Right renal cortex interstitium (tissue), 3 donors: ENCODE data around the gene KLHL17. TPM values are rescaled to one million over a fixed set of nuclear protein-coding genes. Genes with fewer than 3 reads are reported as not detected.

Source experiments
- DNase-seq, 3 donors: peaks; one replicate each; pipeline ENCODE4 v3.0.0-alpha.2; 2013; ENCODE audit warnings: low read depth in 3 of 3, low spot score in 2 of 3
- polyA plus RNA-seq, 3 donors: library from polyadenylated mRNA; unstranded; fragments of 120-200 nt; gene quantifications; one replicate each; pipeline ENCODE4 v1.2.1, GENCODE V29; 2013; ENCODE audit not compliant: insufficient read length in 3 of 3

The KLHL17 gene
- polyA plus RNA-seq, 3 donors: 6.5 to 8.0 (median 6.5) TPM

GRCh38 chr1:921011-921837, 39.2 kb upstream of the KLHL17 start:
- peak in 1 of 3 donors; percentile 88 for DNase-seq

- DNase-seq: peak in 1 of 3 donors; percentile 77
These were observed 37.0 kb upstream of the KLHL17 start, which contains the start of gene SAMD11 for GRCh38 chr1:923131-923990. Gene SAMD11 (plus strand): TSS chr1:923923. CDS start chr1:924432, 509 bp downstream.

- no peak for DNase-seq
These were observed 36.3 kb upstream of the KLHL17 start for GRCh38 chr1:923991-924655.

GRCh38 chr1:924656-925560, 35.5 kb upstream of the KLHL17 start:
- no peak for DNase-seq

- no peak for DNase-seq
These were observed 34.6 kb upstream of the KLHL17 start for GRCh38 chr1:925561-926421.

- no peak for DNase-seq
These were observed 33.1 kb upstream of the KLHL17 start for GRCh38 chr1:927234-927633.

GRCh38 chr1:927748-928147, 32.6 kb upstream of the KLHL17 start:
- no peak for DNase-seq

GRCh38 chr1:928825-929661, 31.3 kb upstream of the KLHL17 start:
- DNase-seq: no peak

GRCh38 chr1:929712-930632, 30.4 kb upstream of the KLHL17 start:
- no peak for DNase-seq

GRCh38 chr1:930633-931138, 29.7 kb upstream of the KLHL17 start:
- no peak for DNase-seq

- DNase-seq: no peak
These were observed 28.8 kb upstream of the KLHL17 start for GRCh38 chr1:931380-932172.

GRCh38 chr1:932173-932510, 28.2 kb upstream of the KLHL17 start:
- DNase-seq: no peak

- no peak for DNase-seq
These were observed 27.4 kb upstream of the KLHL17 start for GRCh38 chr1:932776-933602.

GRCh38 chr1:933603-933940, 26.8 kb upstream of the KLHL17 start:
- no peak for DNase-seq

GRCh38 chr1:934991-935750, 25.2 kb upstream of the KLHL17 start:
- DNase-seq: no peak
